ENCODE data around the gene FER.

FER gene

DNA sequence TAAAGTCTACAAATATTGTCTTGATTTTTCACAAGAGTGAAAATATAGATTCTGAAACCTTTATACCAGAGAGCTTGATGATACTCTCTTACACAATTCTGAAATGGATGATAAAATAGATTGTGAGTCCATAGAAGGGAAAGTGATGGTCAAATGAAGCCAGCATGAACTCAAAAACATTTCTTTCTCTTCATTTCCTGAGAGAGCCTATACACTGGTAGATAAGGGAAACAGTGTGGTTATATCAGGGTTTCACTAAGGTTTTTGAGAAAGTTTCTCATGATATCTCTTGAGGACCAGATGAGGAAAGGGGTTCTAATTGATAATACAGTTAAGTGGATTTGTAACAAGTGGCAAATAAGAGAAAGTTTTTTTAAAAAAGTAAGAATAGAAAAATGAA is 407.9 kb downstream of the FER start:
- Histone ChIP-seq H3K9me3 (ENCODE audit: insufficient read depth, low read length) (no peaks in the 10 kb centered on the region), H3K79me2 (ENCODE audit: insufficient read depth, low read length) (no peaks in the 10 kb centered on the region), H3K4me3 (ENCODE audit: insufficient read depth, low read length, poor library complexity, severe bottlenecking) (no peak overlapping the region), H2AFZ (ENCODE audit: low read depth, low read length, severe bottlenecking) (no peak overlapping the region), H3F3A (ENCODE audit: insufficient read depth) (no peaks in the 10 kb centered on the region), H3K27me3 (ENCODE audit: low read length) (no peaks in the 10 kb centered on the region), H3K9me2 (replicated peaks; ENCODE audit: insufficient read depth, low read length) (no peaks in the 10 kb centered on the region), H4K20me1 (ENCODE audit: low read depth, low read length) (no peaks in the 10 kb centered on the region), H3K36me3 (ENCODE audit: low read length) (no peaks in the 10 kb centered on the region), H3K4me2 (ENCODE audit: low read depth, low read length, poor library complexity, severe bottlenecking) (no peak overlapping the region), H3K27ac (ENCODE audit: low read depth, low read length) (no peak overlapping the region), H3K9ac (ENCODE audit: low read length) (no peak overlapping the region)
- TF ChIP-seq EZH2phosphoT487 (conservative IDR thresholded peaks at IDR 0.05; ENCODE audit: low read length) = no peak
- TF ChIP-seq, protein P1, sequence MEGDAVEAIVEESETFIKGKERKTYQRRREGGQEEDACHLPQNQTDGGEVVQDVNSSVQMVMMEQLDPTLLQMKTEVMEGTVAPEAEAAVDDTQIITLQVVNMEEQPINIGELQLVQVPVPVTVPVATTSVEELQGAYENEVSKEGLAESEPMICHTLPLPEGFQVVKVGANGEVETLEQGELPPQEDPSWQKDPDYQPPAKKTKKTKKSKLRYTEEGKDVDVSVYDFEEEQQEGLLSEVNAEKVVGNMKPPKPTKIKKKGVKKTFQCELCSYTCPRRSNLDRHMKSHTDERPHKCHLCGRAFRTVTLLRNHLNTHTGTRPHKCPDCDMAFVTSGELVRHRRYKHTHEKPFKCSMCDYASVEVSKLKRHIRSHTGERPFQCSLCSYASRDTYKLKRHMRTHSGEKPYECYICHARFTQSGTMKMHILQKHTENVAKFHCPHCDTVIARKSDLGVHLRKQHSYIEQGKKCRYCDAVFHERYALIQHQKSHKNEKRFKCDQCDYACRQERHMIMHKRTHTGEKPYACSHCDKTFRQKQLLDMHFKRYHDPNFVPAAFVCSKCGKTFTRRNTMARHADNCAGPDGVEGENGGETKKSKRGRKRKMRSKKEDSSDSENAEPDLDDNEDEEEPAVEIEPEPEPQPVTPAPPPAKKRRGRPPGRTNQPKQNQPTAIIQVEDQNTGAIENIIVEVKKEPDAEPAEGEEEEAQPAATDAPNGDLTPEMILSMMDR (IDR thresholded peaks at IDR 0.05; ENCODE audit: insufficient read depth, low read length, poor library complexity, severe bottlenecking) = no peak

DNA sequence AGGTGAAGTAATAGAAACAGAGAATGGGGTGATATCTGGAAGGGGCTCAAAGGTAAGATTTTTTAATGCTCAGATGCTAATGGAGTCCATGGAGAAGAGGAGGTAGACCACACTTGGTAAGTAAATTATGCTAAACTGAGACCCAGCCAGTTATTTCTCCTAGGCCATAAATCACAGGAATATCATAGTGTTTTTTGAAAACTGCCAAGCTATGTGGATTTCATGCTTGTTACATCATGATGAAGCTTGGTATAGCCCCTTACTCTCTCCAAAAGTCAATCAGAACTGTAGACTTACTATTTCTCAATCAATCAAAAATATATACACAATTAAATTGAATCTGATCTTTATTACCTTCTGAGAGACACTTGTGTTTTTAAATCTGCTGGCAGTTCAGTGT is 409.2 kb downstream of the FER start:
- Histone ChIP-seq H3K9ac (ENCODE audit: low read length) (no peak overlapping the region), H3K36me3 (ENCODE audit: low read length) (no peaks in the 10 kb centered on the region), H4K20me1 (ENCODE audit: low read depth, low read length) (no peaks in the 10 kb centered on the region), H3K4me3 (ENCODE audit: insufficient read depth, low read length, poor library complexity, severe bottlenecking) (no peak overlapping the region), H3K27me3 (ENCODE audit: low read length) (no peaks in the 10 kb centered on the region), H3F3A (ENCODE audit: insufficient read depth) (no peaks in the 10 kb centered on the region), H2AFZ (ENCODE audit: low read depth, low read length, severe bottlenecking) (no peak overlapping the region), H3K9me3 (ENCODE audit: insufficient read depth, low read length) (no peaks in the 10 kb centered on the region), H3K4me2 (ENCODE audit: low read depth, low read length, poor library complexity, severe bottlenecking) (no peak overlapping the region), H3K79me2 (ENCODE audit: insufficient read depth, low read length) (no peaks in the 10 kb centered on the region), H3K9me2 (replicated peaks; ENCODE audit: insufficient read depth, low read length) (no peaks in the 10 kb centered on the region), H3K27ac (ENCODE audit: low read depth, low read length) (no peak overlapping the region)
- TF ChIP-seq, protein P1 (IDR thresholded peaks at IDR 0.05; ENCODE audit: insufficient read depth, low read length, poor library complexity, severe bottlenecking) = no peak
- TF ChIP-seq EZH2phosphoT487 (conservative IDR thresholded peaks at IDR 0.05; ENCODE audit: low read length) = no peak

DNA sequence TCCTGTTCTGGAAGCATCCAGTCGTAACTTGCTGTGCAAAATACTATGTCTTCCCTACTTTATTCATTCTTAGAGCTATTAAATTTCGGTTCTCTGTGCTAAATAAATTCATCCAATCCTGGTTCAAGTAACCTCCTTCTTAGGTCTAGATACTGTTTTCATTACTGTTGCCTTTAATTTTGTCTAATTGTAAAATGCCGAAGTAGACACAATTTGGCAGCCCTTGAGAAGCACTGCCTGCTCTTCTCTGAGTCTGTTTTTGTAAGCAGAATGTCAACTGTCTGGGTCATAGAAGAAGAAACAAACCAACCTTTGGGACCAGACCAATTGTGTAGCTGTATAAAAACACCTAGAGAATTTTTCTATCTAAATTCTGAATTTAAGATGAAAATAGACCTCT is 412.8 kb downstream of the FER start:
- TF ChIP-seq, protein P1 (IDR thresholded peaks at IDR 0.05; ENCODE audit: insufficient read depth, low read length, poor library complexity, severe bottlenecking) = no peak
- TF ChIP-seq EZH2phosphoT487 (conservative IDR thresholded peaks at IDR 0.05; ENCODE audit: low read length) = no peak
- Histone ChIP-seq H2AFZ (ENCODE audit: low read depth, low read length, severe bottlenecking) (no peak overlapping the region), H3K4me2 (ENCODE audit: low read depth, low read length, poor library complexity, severe bottlenecking) (no peak overlapping the region), H3K27ac (ENCODE audit: low read depth, low read length) (no peak overlapping the region), H3K9me2 (replicated peaks; ENCODE audit: insufficient read depth, low read length) (no peaks in the 10 kb centered on the region), H3K9me3 (ENCODE audit: insufficient read depth, low read length) (no peaks in the 10 kb centered on the region), H3K79me2 (ENCODE audit: insufficient read depth, low read length) (no peaks in the 10 kb centered on the region), H4K20me1 (ENCODE audit: low read depth, low read length) (no peaks in the 10 kb centered on the region), H3K9ac (ENCODE audit: low read length) (no peak overlapping the region), H3F3A (ENCODE audit: insufficient read depth) (no peaks in the 10 kb centered on the region), H3K27me3 (ENCODE audit: low read length) (no peaks in the 10 kb centered on the region), H3K36me3 (ENCODE audit: low read length) (no peaks in the 10 kb centered on the region), H3K4me3 (ENCODE audit: insufficient read depth, low read length, poor library complexity, severe bottlenecking) (no peak overlapping the region)

Data from SU-DHL-6 (cell line).